ENCODE measurements around the gene PARL.

The PARL gene

GRCh38 chr3:183797996-183798395, 86.7 kb downstream of the PARL start:
- H3K4me2 ChIP-seq (ENCODE audit: low read depth, low read length, poor library complexity, severe bottlenecking): no peak overlapping the region
- H3K36me3 ChIP-seq (ENCODE audit: insufficient read depth, low read length): peaks cover 89% of the 10 kb centered on the region
- no peaks in the 10 kb centered on the region for H3K27me3 ChIP-seq (ENCODE audit: insufficient read depth, low read length, poor library complexity, severe bottlenecking)

GRCh38 chr3:183796372-183796771, 88.3 kb downstream of the PARL start:
- TF ChIP-seq, protein P1, sequence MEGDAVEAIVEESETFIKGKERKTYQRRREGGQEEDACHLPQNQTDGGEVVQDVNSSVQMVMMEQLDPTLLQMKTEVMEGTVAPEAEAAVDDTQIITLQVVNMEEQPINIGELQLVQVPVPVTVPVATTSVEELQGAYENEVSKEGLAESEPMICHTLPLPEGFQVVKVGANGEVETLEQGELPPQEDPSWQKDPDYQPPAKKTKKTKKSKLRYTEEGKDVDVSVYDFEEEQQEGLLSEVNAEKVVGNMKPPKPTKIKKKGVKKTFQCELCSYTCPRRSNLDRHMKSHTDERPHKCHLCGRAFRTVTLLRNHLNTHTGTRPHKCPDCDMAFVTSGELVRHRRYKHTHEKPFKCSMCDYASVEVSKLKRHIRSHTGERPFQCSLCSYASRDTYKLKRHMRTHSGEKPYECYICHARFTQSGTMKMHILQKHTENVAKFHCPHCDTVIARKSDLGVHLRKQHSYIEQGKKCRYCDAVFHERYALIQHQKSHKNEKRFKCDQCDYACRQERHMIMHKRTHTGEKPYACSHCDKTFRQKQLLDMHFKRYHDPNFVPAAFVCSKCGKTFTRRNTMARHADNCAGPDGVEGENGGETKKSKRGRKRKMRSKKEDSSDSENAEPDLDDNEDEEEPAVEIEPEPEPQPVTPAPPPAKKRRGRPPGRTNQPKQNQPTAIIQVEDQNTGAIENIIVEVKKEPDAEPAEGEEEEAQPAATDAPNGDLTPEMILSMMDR (conservative IDR thresholded peaks at IDR 0.05; ENCODE audit: low read length): no peak
- TF ChIP-seq EZH2phosphoT487 (IDR thresholded peaks at IDR 0.05; ENCODE audit: borderline replicate concordance): no peak

More at GRCh38 chr3:183797996-183798395, 86.7 kb downstream of the PARL start:
- no peaks in the 10 kb centered on the region for H4K20me1 ChIP-seq (ENCODE audit: insufficient read depth, low read length, poor library complexity, severe bottlenecking)
- H3K4me1 ChIP-seq (ENCODE audit: insufficient read depth, low read length, poor library complexity, severe bottlenecking): no peaks in the 10 kb centered on the region
- H3K4me3 ChIP-seq (ENCODE audit: low read length, poor library complexity, severe bottlenecking): no peak overlapping the region
- no peaks in the 10 kb centered on the region for H3F3A ChIP-seq (ENCODE audit: low read depth)
- no peaks in the 10 kb centered on the region for H3K9me2 ChIP-seq (replicated peaks; ENCODE audit: low read depth, low read length)
- TF ChIP-seq EZH2phosphoT487 (IDR thresholded peaks at IDR 0.05; ENCODE audit: borderline replicate concordance): no peak
- TF ChIP-seq, protein P1 (conservative IDR thresholded peaks at IDR 0.05; ENCODE audit: low read length): no peak
- no peak overlapping the region for H3K9ac ChIP-seq (ENCODE audit: low read depth, low read length, poor library complexity, severe bottlenecking)
- no peaks in the 10 kb centered on the region for H3K9me3 ChIP-seq (ENCODE audit: insufficient read depth, low read depth, low read length)
- H3K79me2 ChIP-seq (ENCODE audit: insufficient read depth, low read length): no peaks in the 10 kb centered on the region
- no peak overlapping the region for H2AFZ ChIP-seq (ENCODE audit: low read length)

DNA sequence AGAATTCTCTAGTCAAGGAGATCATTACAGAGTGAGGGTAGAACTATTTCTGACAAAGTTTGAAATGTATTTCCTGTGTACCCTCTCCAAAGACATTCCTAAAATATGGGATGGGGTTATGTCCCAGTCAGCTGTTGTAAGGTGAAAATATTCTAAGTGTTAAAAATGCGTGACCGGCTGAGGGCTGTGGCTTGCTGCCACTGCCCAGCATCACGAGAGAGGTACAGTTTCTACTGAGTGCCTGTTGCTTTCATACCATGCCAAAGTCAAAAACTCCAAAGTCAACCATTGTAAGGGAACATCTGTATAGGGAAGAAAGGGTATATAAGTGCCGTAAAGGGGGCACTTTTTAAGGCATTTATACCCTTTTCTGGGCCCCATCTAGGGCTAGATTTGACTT, 90.2 kb downstream of the PARL start:
- H3K36me3 ChIP-seq (ENCODE audit: insufficient read depth, low read length): peaks cover 87% of the 10 kb centered on the region
- peaks cover 3% of the 10 kb centered on the region for H4K20me1 ChIP-seq (ENCODE audit: insufficient read depth, low read length, poor library complexity, severe bottlenecking)
- H3K9me2 ChIP-seq (replicated peaks; ENCODE audit: low read depth, low read length): no peaks in the 10 kb centered on the region
- no peak overlapping the region for H3K4me2 ChIP-seq (ENCODE audit: low read depth, low read length, poor library complexity, severe bottlenecking)
- H2AFZ ChIP-seq (ENCODE audit: low read length): no peak overlapping the region
- no peaks in the 10 kb centered on the region for H3K27me3 ChIP-seq (ENCODE audit: insufficient read depth, low read length, poor library complexity, severe bottlenecking)
- H3K9ac ChIP-seq (ENCODE audit: low read depth, low read length, poor library complexity, severe bottlenecking): no peak overlapping the region
- no peaks in the 10 kb centered on the region for H3K4me1 ChIP-seq (ENCODE audit: insufficient read depth, low read length, poor library complexity, severe bottlenecking)
- no peak overlapping the region for H3K4me3 ChIP-seq (ENCODE audit: low read length, poor library complexity, severe bottlenecking)
- no peaks in the 10 kb centered on the region for H3F3A ChIP-seq (ENCODE audit: low read depth)
- TF ChIP-seq, protein P1 (conservative IDR thresholded peaks at IDR 0.05; ENCODE audit: low read length): no peak
- no peak for TF ChIP-seq EZH2phosphoT487 (IDR thresholded peaks at IDR 0.05; ENCODE audit: borderline replicate concordance)
- no peaks in the 10 kb centered on the region for H3K79me2 ChIP-seq (ENCODE audit: insufficient read depth, low read length)
- no peaks in the 10 kb centered on the region for H3K9me3 ChIP-seq (ENCODE audit: insufficient read depth, low read depth, low read length)

More at GRCh38 chr3:183796372-183796771, 88.3 kb downstream of the PARL start:
- no peaks in the 10 kb centered on the region for H3K4me1 ChIP-seq (ENCODE audit: insufficient read depth, low read length, poor library complexity, severe bottlenecking)
- H3K9me2 ChIP-seq (replicated peaks; ENCODE audit: low read depth, low read length): no peaks in the 10 kb centered on the region
- no peak overlapping the region for H3K9ac ChIP-seq (ENCODE audit: low read depth, low read length, poor library complexity, severe bottlenecking)
- H4K20me1 ChIP-seq (ENCODE audit: insufficient read depth, low read length, poor library complexity, severe bottlenecking): peaks cover 3% of the 10 kb centered on the region
- H2AFZ ChIP-seq (ENCODE audit: low read length): no peak overlapping the region
- no peak overlapping the region for H3K4me2 ChIP-seq (ENCODE audit: low read depth, low read length, poor library complexity, severe bottlenecking)
- no peaks in the 10 kb centered on the region for H3K27me3 ChIP-seq (ENCODE audit: insufficient read depth, low read length, poor library complexity, severe bottlenecking)
- no peaks in the 10 kb centered on the region for H3K9me3 ChIP-seq (ENCODE audit: insufficient read depth, low read depth, low read length)
- H3K36me3 ChIP-seq (ENCODE audit: insufficient read depth, low read length): peaks cover 87% of the 10 kb centered on the region
- H3F3A ChIP-seq (ENCODE audit: low read depth): no peaks in the 10 kb centered on the region
- H3K79me2 ChIP-seq (ENCODE audit: insufficient read depth, low read length): no peaks in the 10 kb centered on the region
- no peak overlapping the region for H3K4me3 ChIP-seq (ENCODE audit: low read length, poor library complexity, severe bottlenecking)
